ENCODE data around the gene DYDC1.
A peak's percentile ranks its signal among the peaks of the same experiment; 100 is the strongest.

Gene DYDC1

GRCh38 chr10:80392250-80392649 lies 35.7 kb upstream of the DYDC1 start:
- TF ChIP-seq CTCF (conservative IDR thresholded peaks at IDR 0.05): no peak
- no peak overlapping the region for H3K27ac ChIP-seq

GRCh38 chr10:80390740-80391139 lies 34.2 kb upstream of the DYDC1 start:
- TF ChIP-seq CTCF (conservative IDR thresholded peaks at IDR 0.05): no peak

GRCh38 chr10:80382989-80383388 lies 26.4 kb upstream of the DYDC1 start:
- TF ChIP-seq CTCF (conservative IDR thresholded peaks at IDR 0.05): peak; percentile 80
- H3K27ac ChIP-seq: no peak overlapping the region

More at GRCh38 chr10:80390740-80391139, 34.2 kb upstream of the DYDC1 start:
- H3K27ac ChIP-seq: no peak overlapping the region

GRCh38 chr10:80380185-80380584 lies 23.6 kb upstream of the DYDC1 start:
- TF ChIP-seq CTCF (conservative IDR thresholded peaks at IDR 0.05): no peak

GRCh38 chr10:80379701-80380100 lies 23.1 kb upstream of the DYDC1 start:
- no peak for TF ChIP-seq CTCF (conservative IDR thresholded peaks at IDR 0.05)
- no peak overlapping the region for H3K27ac ChIP-seq

More at GRCh38 chr10:80380185-80380584, 23.6 kb upstream of the DYDC1 start:
- H3K27ac ChIP-seq: no peak overlapping the region

- no peak overlapping the region for H3K27ac ChIP-seq
- TF ChIP-seq CTCF (conservative IDR thresholded peaks at IDR 0.05): no peak
These were observed 16.9 kb upstream of the DYDC1 start for GRCh38 chr10:80373502-80373901.

- no peak for TF ChIP-seq CTCF (conservative IDR thresholded peaks at IDR 0.05)
- H3K27ac ChIP-seq: no peak overlapping the region
These were observed 16.1 kb upstream of the DYDC1 start for GRCh38 chr10:80372675-80373074.

- no peak for TF ChIP-seq CTCF (conservative IDR thresholded peaks at IDR 0.05)
- no peak overlapping the region for H3K27ac ChIP-seq
These were observed 14.9 kb upstream of the DYDC1 start for GRCh38 chr10:80371467-80371866.

All from VCaP (cell line).